Jurkat, Clone E6-1 (cell line): ENCODE measurements around the gene KPNA6.

Experiments used
- DNase-seq: peaks from one replicate; pipeline ENCODE4 v3.0.0-alpha.2; 2011; ENCODE audit warnings: low read depth, low spot score
- H3K4me3 ChIP-seq: 2 replicates; pipeline ENCODE4 v1.5.1; 2011; ENCODE audit warnings: mild to moderate bottlenecking, low read length, control low read depth, moderate library complexity

KPNA6 gene

DNA sequence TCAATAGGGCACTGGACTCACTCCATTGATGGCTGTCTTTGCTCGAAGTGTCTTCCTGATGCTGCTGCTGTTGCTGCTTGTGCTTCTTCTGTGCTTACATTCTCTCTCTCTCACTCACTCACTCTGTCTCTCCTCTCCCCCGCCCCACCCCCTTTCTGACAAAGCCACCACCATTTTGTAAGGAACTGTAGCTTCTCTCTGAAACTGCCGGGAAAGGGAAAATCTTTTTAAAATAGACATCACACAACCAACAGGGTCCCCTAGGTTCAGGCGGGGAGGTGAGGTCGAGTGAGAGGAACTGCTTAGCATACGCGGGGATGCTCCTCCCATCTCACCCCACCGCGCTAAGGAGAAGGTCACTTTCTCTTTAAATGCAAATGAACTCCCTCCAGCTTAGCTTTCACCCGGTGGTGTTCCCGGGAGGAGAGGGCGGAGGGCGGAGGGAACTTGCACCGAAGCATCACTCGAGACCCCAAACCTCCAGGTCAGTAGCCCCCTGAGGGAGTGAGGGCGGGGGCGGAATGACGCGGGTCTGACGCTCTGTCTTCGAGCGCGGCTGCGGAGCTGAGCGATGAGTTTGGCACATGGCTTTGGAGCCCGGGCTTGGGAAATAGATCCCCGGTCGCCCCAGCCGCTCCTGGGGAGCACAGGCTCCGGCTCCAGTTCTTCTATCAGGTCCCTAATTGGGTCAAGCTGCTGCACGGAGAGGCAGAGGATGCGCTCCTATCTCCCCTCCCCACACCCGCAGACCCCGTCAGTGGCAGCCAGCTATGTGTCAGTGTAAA is 92.6 kb downstream of the KPNA6 start, which contains the start of gene CCDC28B:
TSS of gene CCDC28B (plus strand) at position 370 of the 785 bp plus-strand sequence. CDS start 1,341 bp downstream, outside the sequence.
- peak within 1 kb of the TSS; percentile 77 for H3K4me3 ChIP-seq

GRCh38 chr1:32201011-32201855 is 93.4 kb downstream of the KPNA6 start:
- H3K4me3 ChIP-seq = peak overlapping the region; percentile 77
- peak; percentile 80 for DNase-seq

More for the DNA sequence above, 92.6 kb downstream of the KPNA6 start, which contains the start of gene CCDC28B:
- peak; percentile 54 for DNase-seq

DNA sequence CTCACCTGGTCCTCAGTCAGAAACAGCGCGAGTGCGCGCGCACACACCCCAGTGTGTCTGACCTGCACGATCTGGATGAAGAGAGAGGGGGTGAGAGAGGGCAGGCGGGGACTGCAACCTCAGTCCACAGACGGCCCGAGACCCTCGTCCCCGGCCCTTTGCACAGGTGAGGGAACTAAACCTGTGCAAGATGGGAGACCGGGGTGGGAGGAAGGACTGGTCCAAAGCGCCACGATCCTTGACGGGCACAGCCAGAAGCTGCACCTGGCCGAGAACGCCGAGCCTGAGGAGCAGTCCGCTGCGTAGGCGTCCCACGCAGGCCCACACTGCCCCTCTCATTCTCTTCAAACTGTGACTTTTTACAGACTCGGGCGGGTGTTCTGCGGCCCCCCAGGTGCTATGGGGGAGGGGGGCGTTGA is 97.1 kb downstream of the KPNA6 start:
- peak overlapping the region; percentile 94 for H3K4me3 ChIP-seq
- DNase-seq = no peak

DNA sequence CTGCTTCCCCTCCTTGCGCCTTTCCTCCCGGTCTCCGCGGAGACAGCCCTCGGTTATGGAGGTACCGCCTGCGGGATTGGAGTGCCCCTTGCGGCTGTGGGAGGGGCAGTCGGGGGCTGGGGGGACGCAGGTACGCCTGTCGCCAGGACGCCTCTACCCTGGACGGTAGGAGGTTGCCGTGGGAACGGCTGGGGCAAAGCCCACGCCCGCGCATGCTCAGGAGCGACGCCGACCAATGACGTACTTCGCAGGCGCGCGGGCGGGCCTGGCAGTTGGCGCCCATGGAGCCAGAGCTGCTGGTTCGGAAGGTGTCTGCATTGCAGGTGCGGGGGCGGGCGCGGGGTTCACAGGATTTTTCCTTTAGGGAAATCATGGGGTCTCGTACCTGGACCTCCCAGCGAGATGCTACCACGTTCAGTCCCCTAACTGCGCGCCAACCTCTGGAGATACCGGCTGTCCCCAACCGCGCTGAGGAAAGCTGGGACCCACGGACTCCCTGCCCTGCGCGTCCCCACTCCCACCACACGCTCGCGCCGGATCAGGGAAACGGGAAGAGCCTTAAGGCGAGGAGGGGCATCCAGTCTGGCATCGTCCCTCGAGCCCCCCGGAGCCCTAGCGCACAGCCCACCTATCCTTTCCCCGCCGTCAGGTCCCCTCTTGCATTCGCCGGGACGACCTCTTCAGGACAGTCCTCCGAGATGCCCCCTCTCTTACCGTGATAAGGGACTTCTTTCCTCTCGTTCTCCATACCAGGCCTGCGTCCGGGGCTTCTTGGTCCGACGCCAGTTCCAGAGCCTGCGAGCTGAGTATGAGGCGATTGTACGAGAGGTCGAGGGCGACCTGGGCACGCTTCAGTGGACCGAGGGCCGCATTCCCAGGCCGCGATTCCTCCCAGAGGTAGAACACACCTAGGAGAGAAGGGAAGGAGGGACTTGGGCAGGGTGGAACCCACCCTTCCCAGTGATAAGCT is 97.8 kb downstream of the KPNA6 start, which contains the start of gene IQCC:
TSS of gene IQCC (plus strand) at position 271 of the 970 bp plus-strand sequence. CDS start at position 282, 11 bp downstream.
- DNase-seq = peak; percentile 75
- H3K4me3 ChIP-seq = peak within 1 kb of the TSS; percentile 94

- no peak for DNase-seq
- no peak overlapping the region for H3K4me3 ChIP-seq
These were observed 100.6 kb downstream of the KPNA6 start for GRCh38 chr1:32208469-32208868.

DNA sequence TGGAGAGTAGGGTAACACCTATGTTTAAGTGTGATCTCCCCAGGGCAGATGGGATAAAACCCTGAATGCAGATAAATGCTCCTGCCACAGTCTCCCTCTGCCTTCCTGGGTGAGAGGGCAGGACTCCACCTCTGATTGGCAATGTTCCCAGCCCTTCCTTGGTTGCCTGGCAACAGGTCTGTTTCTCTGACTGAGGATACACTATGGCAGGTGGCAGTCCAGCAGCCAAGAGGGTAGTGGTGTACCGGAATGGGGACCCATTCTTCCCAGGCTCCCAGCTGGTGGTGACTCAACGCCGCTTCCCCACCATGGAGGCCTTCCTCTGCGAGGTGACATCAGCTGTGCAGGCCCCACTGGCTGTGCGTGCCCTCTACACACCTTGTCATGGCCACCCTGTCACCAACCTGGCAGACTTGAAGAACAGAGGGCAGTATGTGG is 101.1 kb downstream of the KPNA6 start, which contains the start of gene DCDC2B:
TSS of gene DCDC2B (plus strand) at position 199 of the 438 bp plus-strand sequence. CDS start at position 204, 5 bp downstream.
- peak; percentile 24 for DNase-seq
- no peak within 1 kb of the TSS for H3K4me3 ChIP-seq

- peak; percentile 42 for DNase-seq
These were observed 108.0 kb downstream of the KPNA6 start for GRCh38 chr1:32215629-32216480.

GRCh38 chr1:32216566-32216965 is 108.7 kb downstream of the KPNA6 start:
- no peak for DNase-seq
- no peak overlapping the region for H3K4me3 ChIP-seq

More at GRCh38 chr1:32215629-32216480, 108.0 kb downstream of the KPNA6 start:
- H3K4me3 ChIP-seq = no peak overlapping the region

GRCh38 chr1:32219022-32219421 is 111.2 kb downstream of the KPNA6 start:
- no peak overlapping the region for H3K4me3 ChIP-seq
- DNase-seq = no peak

GRCh38 chr1:32220746-32221580 is 113.1 kb downstream of the KPNA6 start:
- DNase-seq = no peak
- H3K4me3 ChIP-seq = peak overlapping the region; percentile 99

- no peak for DNase-seq
- peak overlapping the region; percentile 99 for H3K4me3 ChIP-seq
These were observed 113.7 kb downstream of the KPNA6 start for GRCh38 chr1:32221581-32221979.

DNA sequence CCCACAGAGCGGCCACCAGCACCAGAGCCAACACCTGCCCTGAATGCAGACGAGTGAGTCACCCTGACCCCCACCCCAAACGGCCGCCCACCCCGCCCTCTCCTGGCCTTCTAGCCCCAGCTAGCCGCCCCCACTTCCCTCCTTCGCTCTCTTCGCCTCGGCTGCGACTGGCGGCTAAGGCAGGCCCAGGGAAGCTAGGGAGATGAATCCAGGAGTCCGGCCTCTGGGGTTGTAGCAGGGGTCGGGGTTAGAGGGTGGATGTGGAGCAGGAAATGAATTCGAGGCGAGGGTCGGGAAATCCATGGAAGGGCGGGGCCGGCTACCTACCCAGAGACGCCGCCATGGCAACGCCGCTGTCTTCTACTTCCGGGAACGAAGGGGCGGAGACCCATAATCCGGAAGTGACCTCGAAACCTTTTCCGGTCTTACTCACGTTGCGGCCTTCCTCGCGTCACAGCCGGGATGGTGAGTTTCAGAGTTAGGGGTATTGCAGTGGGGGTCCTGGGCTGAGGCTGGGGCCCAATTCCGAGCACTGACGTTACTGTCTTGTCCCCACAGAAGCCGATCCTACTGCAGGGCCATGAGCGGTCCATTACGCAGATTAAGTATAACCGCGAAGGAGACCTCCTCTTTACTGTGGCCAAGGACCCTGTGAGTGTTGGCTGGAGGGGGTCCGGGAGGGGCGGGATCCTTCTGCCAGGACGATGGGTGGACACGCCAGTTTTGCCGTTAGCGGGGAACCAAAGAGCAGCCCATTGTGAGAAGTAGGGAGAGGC is 114.3 kb downstream of the KPNA6 start, which contains the start of the genes EIF3I and TMEM234:
TSS of gene EIF3I (plus strand) at position 428 of the 776 bp plus-strand sequence. CDS start at position 463, 35 bp downstream.
TSS of gene TMEM234 (minus strand) at position 374 of the 776 bp plus-strand sequence. CDS start at position 343, 31 bp downstream.
- peak; percentile 90 for DNase-seq
- H3K4me3 ChIP-seq = peak within 1 kb of the TSS; percentile 99

DNA sequence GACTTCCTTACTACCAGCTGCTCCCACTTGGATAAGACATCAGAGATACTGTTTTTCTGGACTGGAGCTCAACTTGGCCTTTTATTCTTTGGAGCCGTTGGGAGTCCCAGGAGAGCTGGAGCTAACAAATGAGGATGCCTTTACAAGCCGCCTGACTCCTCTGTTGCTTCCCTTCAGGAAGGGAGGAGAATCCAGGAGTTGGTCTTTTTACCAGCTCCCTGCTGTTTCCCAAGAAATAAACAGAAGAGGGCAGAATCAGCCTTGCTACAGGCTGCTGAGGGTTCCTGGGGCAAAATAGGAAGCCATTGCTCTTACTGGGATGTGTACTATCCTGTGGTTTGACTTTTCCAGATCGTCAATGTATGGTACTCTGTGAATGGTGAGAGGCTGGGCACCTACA is 115.8 kb downstream of the KPNA6 start:
- no peak for DNase-seq
- peak overlapping the region; percentile 23 for H3K4me3 ChIP-seq

DNA sequence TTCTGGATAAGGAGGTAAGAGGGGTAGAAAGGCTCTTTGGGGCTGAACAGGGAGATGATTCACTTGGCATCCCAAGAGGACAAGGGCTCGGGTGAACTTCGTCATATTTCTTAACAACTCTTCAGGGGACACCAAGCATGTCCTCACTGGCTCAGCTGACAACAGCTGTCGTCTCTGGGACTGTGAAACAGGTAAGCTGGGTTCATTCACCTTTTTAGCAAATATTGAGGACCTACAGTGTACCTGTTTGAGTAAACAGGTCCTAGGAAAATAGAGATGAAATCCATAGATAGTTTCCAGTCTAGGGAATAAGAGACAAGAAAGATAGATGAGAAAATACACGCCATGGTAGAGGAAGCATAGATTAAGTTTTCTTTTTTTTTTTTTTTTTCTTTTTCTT is 116.4 kb downstream of the KPNA6 start:
- no peak for DNase-seq
- no peak overlapping the region for H3K4me3 ChIP-seq
